Osteoblast (primary cell): Measurements from ENCODE around the gene EGFR. TPM values are rescaled to one million over a fixed set of nuclear protein-coding genes. Genes with fewer than 3 reads are reported as not detected.

Experiments used
- DNase-seq: peaks from one replicate; pipeline ENCODE4 v3.0.0; 2011; ENCODE audit warnings: low spot score, mixed read lengths; ENCODE audit not compliant: insufficient read length; ENCODE audit errors: missing footprints
- H2AFZ ChIP-seq: 2 replicates; pipeline ENCODE4 v1.6.0; 2011; ENCODE audit warnings: mild to moderate bottlenecking, low read length
- H3K27ac ChIP-seq: 2 replicates; pipeline ENCODE4 v1.5.1; 2011; ENCODE audit warnings: mild to moderate bottlenecking, low read depth, low read length, moderate library complexity
- H3K27me3 ChIP-seq: 2 replicates; pipeline ENCODE4 v1.6.0; 2012; ENCODE audit warnings: mild to moderate bottlenecking, control low read depth, inconsistent platforms, low read length, moderate library complexity; ENCODE audit not compliant: insufficient read depth
- H3K36me3 ChIP-seq: 2 replicates; pipeline ENCODE4 v1.5.1; 2011; ENCODE audit warnings: mild to moderate bottlenecking, low read length, control low read depth, moderate library complexity; ENCODE audit not compliant: insufficient read depth
- H3K4me1 ChIP-seq: 2 replicates; pipeline ENCODE4 v1.5.1; 2011; ENCODE audit warnings: mild to moderate bottlenecking, low read length, control low read depth, moderate library complexity; ENCODE audit not compliant: insufficient read depth
- H3K4me2 ChIP-seq: 2 replicates; pipeline ENCODE4 v1.6.0; 2011; ENCODE audit warnings: mild to moderate bottlenecking, low read length; ENCODE audit not compliant: insufficient read depth
- H3K4me3 ChIP-seq: fragments of 200-600 bp; sonication (generic); 3 replicates; pipeline ENCODE4 v1.5.1; 2012; ENCODE audit warnings: mild to moderate bottlenecking, low read length, inconsistent platforms; ENCODE audit not compliant: insufficient read depth
- H3K79me2 ChIP-seq: 2 replicates; pipeline ENCODE4 v1.6.0; 2012; ENCODE audit warnings: mild to moderate bottlenecking, low read length, control low read depth, inconsistent platforms; ENCODE audit not compliant: insufficient read depth
- H3K9me3 ChIP-seq: 2 replicates; pipeline ENCODE4 v1.5.1; 2011; ENCODE audit warnings: low read depth, low read length, control low read depth
- H4K20me1 ChIP-seq: 2 replicates; pipeline ENCODE4 v1.6.0; 2012; ENCODE audit warnings: mild to moderate bottlenecking, low read length, control low read depth; ENCODE audit not compliant: insufficient read depth
- total RNA-seq: library from RNA; depleted of rRNA; stranded (reverse); fragments of >200 nt; gene quantifications from 2 replicates; pipeline ENCODE4 v1.2.3, GENCODE V29; 2012
- TF ChIP-seq, protein P1 (sequence below): IDR thresholded peaks from 2 replicates; pipeline ENCODE4 v1.5.1; 2011; ENCODE audit warnings: mild to moderate bottlenecking, low read depth, low read length, moderate library complexity; ENCODE audit errors: extremely low read depth

The EGFR gene
- total RNA-seq, 1 donor: 104 TPM

DNA sequence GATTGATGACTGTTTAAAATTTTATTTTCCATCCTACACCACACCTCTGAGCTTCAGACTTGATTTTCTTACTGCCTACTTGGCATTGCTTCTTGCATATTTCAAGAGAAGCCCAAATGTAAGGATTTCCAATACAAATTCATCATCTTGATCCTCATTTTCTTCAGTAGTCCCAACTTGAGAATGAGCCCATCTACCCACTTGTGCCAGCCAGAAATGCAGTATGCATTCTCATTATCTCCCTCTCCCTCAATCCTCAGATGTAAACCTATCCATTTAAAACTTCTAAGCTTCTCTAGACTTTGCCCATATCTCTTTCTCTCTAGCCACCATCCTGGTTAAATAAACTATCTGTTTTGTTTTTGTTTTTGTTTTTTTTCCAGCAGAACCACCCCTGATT is 22.4 kb upstream of the EGFR start:
- no peaks in the 10 kb centered on the region for H3K27me3 ChIP-seq
- DNase-seq: peak; percentile 81
- no peaks in the 10 kb centered on the region for H4K20me1 ChIP-seq
- no peaks in the 10 kb centered on the region for H3K9me3 ChIP-seq
- H3K4me1 ChIP-seq: peaks cover 29% of the 10 kb centered on the region
- H3K27ac ChIP-seq: peak overlapping the region; percentile 79
- H3K4me3 ChIP-seq: no peak overlapping the region
- H3K4me2 ChIP-seq: peak overlapping the region; percentile 61
- H3K79me2 ChIP-seq: no peaks in the 10 kb centered on the region
- no peak overlapping the region for H2AFZ ChIP-seq
- H3K36me3 ChIP-seq: no peaks in the 10 kb centered on the region
- TF ChIP-seq, protein P1, sequence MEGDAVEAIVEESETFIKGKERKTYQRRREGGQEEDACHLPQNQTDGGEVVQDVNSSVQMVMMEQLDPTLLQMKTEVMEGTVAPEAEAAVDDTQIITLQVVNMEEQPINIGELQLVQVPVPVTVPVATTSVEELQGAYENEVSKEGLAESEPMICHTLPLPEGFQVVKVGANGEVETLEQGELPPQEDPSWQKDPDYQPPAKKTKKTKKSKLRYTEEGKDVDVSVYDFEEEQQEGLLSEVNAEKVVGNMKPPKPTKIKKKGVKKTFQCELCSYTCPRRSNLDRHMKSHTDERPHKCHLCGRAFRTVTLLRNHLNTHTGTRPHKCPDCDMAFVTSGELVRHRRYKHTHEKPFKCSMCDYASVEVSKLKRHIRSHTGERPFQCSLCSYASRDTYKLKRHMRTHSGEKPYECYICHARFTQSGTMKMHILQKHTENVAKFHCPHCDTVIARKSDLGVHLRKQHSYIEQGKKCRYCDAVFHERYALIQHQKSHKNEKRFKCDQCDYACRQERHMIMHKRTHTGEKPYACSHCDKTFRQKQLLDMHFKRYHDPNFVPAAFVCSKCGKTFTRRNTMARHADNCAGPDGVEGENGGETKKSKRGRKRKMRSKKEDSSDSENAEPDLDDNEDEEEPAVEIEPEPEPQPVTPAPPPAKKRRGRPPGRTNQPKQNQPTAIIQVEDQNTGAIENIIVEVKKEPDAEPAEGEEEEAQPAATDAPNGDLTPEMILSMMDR: no peak

DNA sequence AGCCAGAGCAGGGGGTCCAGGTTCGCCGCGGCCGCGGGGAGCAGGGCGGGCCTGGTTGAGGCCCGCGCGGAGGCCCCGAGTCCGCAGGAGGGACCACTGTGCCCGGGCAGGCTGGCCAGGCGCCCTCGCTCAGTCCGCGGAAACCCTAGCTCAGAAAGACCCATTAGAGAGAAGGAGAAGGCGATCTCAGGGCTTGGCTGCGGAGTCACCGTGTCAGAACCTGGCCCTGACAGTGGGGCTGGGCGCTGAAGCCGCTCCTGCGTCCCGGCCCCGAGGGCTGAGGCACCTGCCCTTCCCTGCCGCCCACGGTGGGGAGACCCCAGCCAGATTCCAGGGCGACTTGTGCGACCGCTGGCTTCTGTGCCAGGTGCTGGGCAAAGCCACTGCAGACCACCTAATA is 14.2 kb upstream of the EGFR start:
- Histone ChIP-seq H3K27me3 (no peaks in the 10 kb centered on the region), H3K4me2 (no peak overlapping the region), H3K4me1 (no peaks in the 10 kb centered on the region), H3K79me2 (no peaks in the 10 kb centered on the region), H3K4me3 (no peak overlapping the region), H3K9me3 (no peaks in the 10 kb centered on the region), H3K27ac (no peak overlapping the region), H2AFZ (no peak overlapping the region), H3K36me3 (no peaks in the 10 kb centered on the region), H4K20me1 (no peaks in the 10 kb centered on the region)
- DNase-seq: no peak
- TF ChIP-seq, protein P1: no peak

DNA sequence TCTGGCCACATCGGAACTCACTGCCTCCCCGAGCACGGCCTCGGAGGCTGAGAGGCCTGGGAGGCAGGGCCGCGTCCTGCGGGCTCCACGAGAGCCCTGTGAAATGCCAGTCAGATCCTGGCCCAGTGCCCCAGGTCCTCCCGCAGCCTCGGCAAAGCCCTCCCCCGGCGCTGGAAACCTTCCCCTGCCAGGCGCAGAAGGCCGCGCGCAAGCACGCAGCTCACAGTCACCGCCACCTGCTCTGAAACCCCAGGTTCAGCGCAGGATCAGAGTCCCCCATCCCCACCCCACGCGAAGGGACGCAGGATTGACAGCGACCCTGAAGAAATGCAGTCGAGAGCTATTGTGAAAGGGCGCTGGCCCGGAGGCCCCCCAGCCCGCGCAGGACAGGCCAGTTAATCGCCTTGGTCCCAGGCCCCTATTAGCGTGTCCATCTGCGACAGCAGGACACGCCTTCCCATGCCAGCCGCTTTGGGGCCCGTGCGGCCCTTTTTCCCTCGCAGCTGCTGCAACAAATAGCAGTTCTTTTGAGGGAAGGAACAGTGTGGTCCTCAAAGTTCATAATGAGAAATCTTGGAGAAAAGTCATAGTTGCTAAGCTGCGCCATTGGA is 13.5 kb upstream of the EGFR start:
- Histone ChIP-seq H3K79me2 (no peaks in the 10 kb centered on the region), H3K4me1 (no peaks in the 10 kb centered on the region), H3K27ac (no peak overlapping the region), H3K9me3 (no peaks in the 10 kb centered on the region), H2AFZ (no peak overlapping the region), H3K4me3 (no peak overlapping the region), H3K36me3 (no peaks in the 10 kb centered on the region), H3K4me2 (no peak overlapping the region), H4K20me1 (no peaks in the 10 kb centered on the region), H3K27me3 (no peaks in the 10 kb centered on the region)
- no peak for DNase-seq
- TF ChIP-seq, protein P1: no peak

DNA sequence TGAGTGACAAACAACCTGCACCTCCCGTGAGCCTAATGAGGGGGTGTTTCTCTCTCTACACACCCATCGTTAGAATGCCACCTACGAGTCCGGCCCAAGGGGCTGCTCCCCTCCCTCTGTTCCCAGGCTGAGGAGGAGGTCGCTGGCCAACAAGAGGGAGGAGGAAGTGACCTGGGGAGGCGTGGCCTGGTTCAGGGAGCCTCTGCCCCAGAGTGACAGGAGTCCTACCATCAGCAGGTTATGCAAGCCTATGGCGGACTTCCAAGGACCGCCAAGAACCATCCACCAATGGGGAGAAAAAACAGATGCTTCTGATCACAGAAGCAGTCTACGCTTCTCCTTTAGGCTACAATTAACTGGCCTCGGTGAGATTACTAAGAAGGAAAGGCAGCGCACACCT is 12.3 kb upstream of the EGFR start:
- H3K4me3 ChIP-seq: no peak overlapping the region
- H3K36me3 ChIP-seq: no peaks in the 10 kb centered on the region
- no peaks in the 10 kb centered on the region for H3K27me3 ChIP-seq
- H3K9me3 ChIP-seq: no peaks in the 10 kb centered on the region
- H3K27ac ChIP-seq: no peak overlapping the region
- no peak overlapping the region for H3K4me2 ChIP-seq
- H2AFZ ChIP-seq: no peak overlapping the region
- H4K20me1 ChIP-seq: no peaks in the 10 kb centered on the region
- no peaks in the 10 kb centered on the region for H3K4me1 ChIP-seq
- DNase-seq: no peak
- H3K79me2 ChIP-seq: no peaks in the 10 kb centered on the region
- TF ChIP-seq, protein P1: no peak
